Neural cell (in vitro differentiated cells): Measurements from ENCODE around the gene GSC. TPM values are rescaled to one million over a fixed set of nuclear protein-coding genes. Genes with fewer than 3 reads are reported as not detected.

Source experiments
- H2AFZ ChIP-seq: fragments of 200-600, 300-800 bp; sonication (generic), shearing (Covaris generic); 2 replicates; pipeline ENCODE4 v1.6.0; 2014; ENCODE audit warnings: low read depth, mild to moderate bottlenecking, antibody characterized with exemption, low read length, moderate library complexity
- H3F3A ChIP-seq: fragments of 200-600 bp; shearing (Covaris generic); 2 replicates; pipeline ENCODE4 v1.6.1; 2016; ENCODE audit warnings: mild to moderate bottlenecking, moderate library complexity, mixed read lengths, antibody characterized with exemption, low read length; ENCODE audit not compliant: insufficient read depth, poor library complexity, severe bottlenecking
- H3K27ac ChIP-seq: fragments of 200-600, 300-800 bp; sonication (generic), shearing (Covaris generic); 2 replicates; pipeline ENCODE4 v1.5.1; 2014; ENCODE audit warnings: mild to moderate bottlenecking, low read length, moderate library complexity
- H3K27me3 ChIP-seq: fragments of 300-800, 200-600 bp; sonication (generic), shearing (Covaris generic); 2 replicates; pipeline ENCODE4 v1.6.0; 2014; ENCODE audit warnings: mild to moderate bottlenecking, low read depth, low read length, moderate library complexity; ENCODE audit not compliant: insufficient read depth
- H3K36me3 ChIP-seq: fragments of 300-800, 200-600 bp; sonication (generic), shearing (Covaris generic); 2 replicates; pipeline ENCODE4 v1.5.1; 2014; ENCODE audit warnings: mild to moderate bottlenecking, antibody characterized with exemption, low read length, moderate library complexity; ENCODE audit not compliant: insufficient read depth
- H3K4me2 ChIP-seq: fragments of 300-800, 200-600 bp; sonication (generic), shearing (Covaris generic); 2 replicates; pipeline ENCODE4 v1.6.0; 2014; ENCODE audit warnings: mild to moderate bottlenecking, low read length
- H3K4me3 ChIP-seq: fragments of 300-800, 200-600 bp; sonication (generic), shearing (Covaris generic); 2 replicates; pipeline ENCODE4 v1.5.1; 2014; ENCODE audit warnings: mild to moderate bottlenecking, low read length, moderate library complexity
- H3K79me2 ChIP-seq: fragments of 200-600 bp; shearing (Covaris generic); replicated peaks from 2 replicates; pipeline ENCODE4 v1.6.0; 2014; ENCODE audit warnings: mild to moderate bottlenecking, low read length, moderate library complexity; ENCODE audit not compliant: insufficient read depth
- H3K9ac ChIP-seq: fragments of 300-800, 200-600 bp; sonication (generic), shearing (Covaris generic); 2 replicates; pipeline ENCODE4 v1.6.1; 2016; ENCODE audit warnings: mild to moderate bottlenecking, low read length, mixed read lengths
- H3K9me2 ChIP-seq: fragments of 200-600 bp; shearing (Covaris generic); 2 replicates; pipeline ENCODE4 v1.6.1; 2016; ENCODE audit warnings: mild to moderate bottlenecking, low read length, mixed read lengths; ENCODE audit not compliant: insufficient read depth
- H3K9me3 ChIP-seq: fragments of 200-600, 300-800 bp; sonication (generic), shearing (Covaris generic); 2 replicates; pipeline ENCODE4 v1.6.1; 2016; ENCODE audit warnings: mild to moderate bottlenecking, mixed run types, low read length, moderate library complexity, mixed read lengths
- H4K20me1 ChIP-seq: fragments of 200-600 bp; shearing (Covaris generic); 2 replicates; pipeline ENCODE4 v1.6.1; 2016; ENCODE audit warnings: mild to moderate bottlenecking, mixed run types; ENCODE audit not compliant: insufficient read depth
- EP300 ChIP-seq: fragments of 450-650 bp; conservative IDR thresholded peaks from 2 replicates; pipeline ENCODE4 v1.6.1; 2014; ENCODE audit warnings: antibody characterized with exemption, mild to moderate bottlenecking, moderate library complexity; ENCODE audit not compliant: poor library complexity, severe bottlenecking
- EZH2 ChIP-seq: fragments of 200-600, 300-800 bp; shearing (Covaris generic), sonication (generic); IDR thresholded peaks from 2 replicates; pipeline ENCODE4 v1.6.1; 2014; ENCODE audit warnings: antibody characterized with exemption, low read length, borderline replicate concordance, mild to moderate bottlenecking; ENCODE audit not compliant: insufficient read depth, poor library complexity, severe bottlenecking
- MXI1 ChIP-seq: fragments of 450-650 bp; conservative IDR thresholded peaks from 2 replicates; pipeline ENCODE4 v1.6.1; 2014; ENCODE audit warnings: antibody characterized with exemption, mild to moderate bottlenecking; ENCODE audit not compliant: poor library complexity, severe bottlenecking
- POLR2AphosphoS5 ChIP-seq: IDR thresholded peaks from 2 replicates; pipeline ENCODE4 v1.6.1; 2012
- RAD21 ChIP-seq: fragments of 450-650 bp; conservative IDR thresholded peaks from 2 replicates; pipeline ENCODE4 v1.6.1; 2014; ENCODE audit warnings: antibody characterized with exemption, mild to moderate bottlenecking, moderate library complexity
- SMC3 ChIP-seq: fragments of 450-650 bp; conservative IDR thresholded peaks from 2 replicates; pipeline ENCODE4 v1.6.1; 2014; ENCODE audit warnings: antibody characterized with exemption, mild to moderate bottlenecking, moderate library complexity; ENCODE audit not compliant: poor library complexity
- TAF1 ChIP-seq: IDR thresholded peaks from 2 replicates; pipeline ENCODE4 v1.6.1; 2012; ENCODE audit warnings: low read depth
- polyA plus RNA-seq: library from polyadenylated mRNA; depleted of rRNA; stranded (reverse); fragments of >200 nt; gene quantifications from 2 replicates; pipeline ENCODE4 v1.2.3, GENCODE V29; 2014
- TF ChIP-seq, protein P1 (sequence below): IDR thresholded peaks from 2 replicates; pipeline ENCODE4 v1.6.1; 2012; ENCODE audit warnings: borderline replicate concordance
- TF ChIP-seq, protein P2 (sequence below): fragments of 450-650 bp; IDR thresholded peaks from 2 replicates; pipeline ENCODE4 v1.5.1; 2014; ENCODE audit warnings: antibody characterized with exemption, mild to moderate bottlenecking, moderate library complexity; ENCODE audit not compliant: poor library complexity, severe bottlenecking

Gene GSC
- polyA plus RNA-seq, 1 donor from 2014 or later = 0.45 TPM

DNA sequence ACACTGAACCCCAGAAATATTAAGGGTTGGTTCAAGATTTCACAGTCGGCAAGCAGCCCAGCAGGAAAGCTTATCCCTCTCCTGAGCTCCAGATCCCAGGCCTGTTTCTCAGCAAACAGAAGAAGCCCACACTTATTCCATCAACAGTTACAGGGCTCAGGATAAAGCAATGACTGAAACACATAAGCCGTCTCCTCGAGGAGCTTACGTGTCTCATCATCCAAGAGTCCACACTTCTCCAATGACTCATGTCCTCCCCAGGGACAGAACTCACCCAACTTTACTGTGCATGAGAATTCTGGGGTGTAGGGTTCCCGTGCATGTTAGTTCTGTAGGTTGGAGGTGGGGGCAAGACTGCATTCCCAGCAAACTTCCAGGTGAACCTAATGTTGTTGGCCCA, 31.2 kb downstream of the GSC start:
- no peaks in the 10 kb centered on the region for H3F3A ChIP-seq
- no peaks in the 10 kb centered on the region for H3K9me2 ChIP-seq
- no peak overlapping the region for H3K9ac ChIP-seq
- H3K36me3 ChIP-seq = no peaks in the 10 kb centered on the region
- no peaks in the 10 kb centered on the region for H3K27me3 ChIP-seq
- H4K20me1 ChIP-seq = no peaks in the 10 kb centered on the region
- TF ChIP-seq POLR2AphosphoS5 (no peak), SMC3 (no peak), EP300 (no peak), EZH2 (no peak), MXI1 (no peak), TAF1 (no peak), RAD21 (no peak)
- TF ChIP-seq, protein P1, sequence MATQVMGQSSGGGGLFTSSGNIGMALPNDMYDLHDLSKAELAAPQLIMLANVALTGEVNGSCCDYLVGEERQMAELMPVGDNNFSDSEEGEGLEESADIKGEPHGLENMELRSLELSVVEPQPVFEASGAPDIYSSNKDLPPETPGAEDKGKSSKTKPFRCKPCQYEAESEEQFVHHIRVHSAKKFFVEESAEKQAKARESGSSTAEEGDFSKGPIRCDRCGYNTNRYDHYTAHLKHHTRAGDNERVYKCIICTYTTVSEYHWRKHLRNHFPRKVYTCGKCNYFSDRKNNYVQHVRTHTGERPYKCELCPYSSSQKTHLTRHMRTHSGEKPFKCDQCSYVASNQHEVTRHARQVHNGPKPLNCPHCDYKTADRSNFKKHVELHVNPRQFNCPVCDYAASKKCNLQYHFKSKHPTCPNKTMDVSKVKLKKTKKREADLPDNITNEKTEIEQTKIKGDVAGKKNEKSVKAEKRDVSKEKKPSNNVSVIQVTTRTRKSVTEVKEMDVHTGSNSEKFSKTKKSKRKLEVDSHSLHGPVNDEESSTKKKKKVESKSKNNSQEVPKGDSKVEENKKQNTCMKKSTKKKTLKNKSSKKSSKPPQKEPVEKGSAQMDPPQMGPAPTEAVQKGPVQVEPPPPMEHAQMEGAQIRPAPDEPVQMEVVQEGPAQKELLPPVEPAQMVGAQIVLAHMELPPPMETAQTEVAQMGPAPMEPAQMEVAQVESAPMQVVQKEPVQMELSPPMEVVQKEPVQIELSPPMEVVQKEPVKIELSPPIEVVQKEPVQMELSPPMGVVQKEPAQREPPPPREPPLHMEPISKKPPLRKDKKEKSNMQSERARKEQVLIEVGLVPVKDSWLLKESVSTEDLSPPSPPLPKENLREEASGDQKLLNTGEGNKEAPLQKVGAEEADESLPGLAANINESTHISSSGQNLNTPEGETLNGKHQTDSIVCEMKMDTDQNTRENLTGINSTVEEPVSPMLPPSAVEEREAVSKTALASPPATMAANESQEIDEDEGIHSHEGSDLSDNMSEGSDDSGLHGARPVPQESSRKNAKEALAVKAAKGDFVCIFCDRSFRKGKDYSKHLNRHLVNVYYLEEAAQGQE = no peak
- TF ChIP-seq, protein P2, sequence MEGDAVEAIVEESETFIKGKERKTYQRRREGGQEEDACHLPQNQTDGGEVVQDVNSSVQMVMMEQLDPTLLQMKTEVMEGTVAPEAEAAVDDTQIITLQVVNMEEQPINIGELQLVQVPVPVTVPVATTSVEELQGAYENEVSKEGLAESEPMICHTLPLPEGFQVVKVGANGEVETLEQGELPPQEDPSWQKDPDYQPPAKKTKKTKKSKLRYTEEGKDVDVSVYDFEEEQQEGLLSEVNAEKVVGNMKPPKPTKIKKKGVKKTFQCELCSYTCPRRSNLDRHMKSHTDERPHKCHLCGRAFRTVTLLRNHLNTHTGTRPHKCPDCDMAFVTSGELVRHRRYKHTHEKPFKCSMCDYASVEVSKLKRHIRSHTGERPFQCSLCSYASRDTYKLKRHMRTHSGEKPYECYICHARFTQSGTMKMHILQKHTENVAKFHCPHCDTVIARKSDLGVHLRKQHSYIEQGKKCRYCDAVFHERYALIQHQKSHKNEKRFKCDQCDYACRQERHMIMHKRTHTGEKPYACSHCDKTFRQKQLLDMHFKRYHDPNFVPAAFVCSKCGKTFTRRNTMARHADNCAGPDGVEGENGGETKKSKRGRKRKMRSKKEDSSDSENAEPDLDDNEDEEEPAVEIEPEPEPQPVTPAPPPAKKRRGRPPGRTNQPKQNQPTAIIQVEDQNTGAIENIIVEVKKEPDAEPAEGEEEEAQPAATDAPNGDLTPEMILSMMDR = no peak
- no peak overlapping the region for H2AFZ ChIP-seq
- no peaks in the 10 kb centered on the region for H3K9me3 ChIP-seq
- H3K4me3 ChIP-seq = no peak overlapping the region
- no peak overlapping the region for H3K4me2 ChIP-seq
- no peak overlapping the region for H3K27ac ChIP-seq
- no peaks in the 10 kb centered on the region for H3K79me2 ChIP-seq

DNA sequence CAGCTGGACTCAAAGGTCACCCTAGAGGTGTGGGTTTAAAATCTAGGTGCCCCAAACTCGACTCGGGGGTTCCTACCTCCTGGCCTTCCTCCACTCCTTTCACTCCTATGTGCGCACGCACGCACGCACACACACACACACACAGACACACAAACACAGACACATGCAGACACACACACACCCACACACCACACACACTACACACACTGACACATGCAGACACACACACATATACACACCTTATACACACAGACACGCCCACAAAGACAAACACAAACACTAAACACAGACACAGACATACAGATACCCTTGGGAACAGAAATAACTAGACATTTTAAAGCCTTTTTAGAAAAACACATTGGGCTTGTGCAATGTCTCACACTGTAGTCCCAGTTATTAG, 31.8 kb downstream of the GSC start:
- H3K9me3 ChIP-seq = no peaks in the 10 kb centered on the region
- H3K4me3 ChIP-seq = no peak overlapping the region
- H3K9ac ChIP-seq = no peak overlapping the region
- no peak overlapping the region for H2AFZ ChIP-seq
- no peak overlapping the region for H3K4me2 ChIP-seq
- no peaks in the 10 kb centered on the region for H3K79me2 ChIP-seq
- no peaks in the 10 kb centered on the region for H3K36me3 ChIP-seq
- H3K27me3 ChIP-seq = no peaks in the 10 kb centered on the region
- H3F3A ChIP-seq = no peaks in the 10 kb centered on the region
- H3K27ac ChIP-seq = no peak overlapping the region
- H4K20me1 ChIP-seq = no peaks in the 10 kb centered on the region
- TF ChIP-seq TAF1 (no peak), POLR2AphosphoS5 (no peak), EP300 (no peak), SMC3 (no peak), EZH2 (no peak), MXI1 (no peak), RAD21 (no peak)
- TF ChIP-seq, protein P2 = no peak
- TF ChIP-seq, protein P1 = no peak
- H3K9me2 ChIP-seq = no peaks in the 10 kb centered on the region
